ENCODE results near the gene SMURF1.

SMURF1 gene

GRCh38 chr7:99002827-99003212 is 141.1 kb downstream of the SMURF1 start:
- FAIRE-seq: no peak

- FAIRE-seq: no peak
These were observed 141.6 kb downstream of the SMURF1 start for GRCh38 chr7:99002148-99002826.

GRCh38 chr7:99001482-99002147 is 142.3 kb downstream of the SMURF1 start:
- FAIRE-seq: no peak

GRCh38 chr7:99000904-99001465 is 142.9 kb downstream of the SMURF1 start:
- no peak for FAIRE-seq

- no peak for FAIRE-seq
These were observed 143.6 kb downstream of the SMURF1 start for GRCh38 chr7:99000196-99000903.

GRCh38 chr7:98998821-98999725 is 144.8 kb downstream of the SMURF1 start:
- FAIRE-seq: no peak

- FAIRE-seq: no peak
These were observed 146.1 kb downstream of the SMURF1 start for GRCh38 chr7:98997846-98998245.

GRCh38 chr7:98996150-98996552 is 147.8 kb downstream of the SMURF1 start:
- no peak for FAIRE-seq

GRCh38 chr7:98995523-98996149 is 148.3 kb downstream of the SMURF1 start:
- no peak for FAIRE-seq

- no peak for FAIRE-seq
These were observed 148.8 kb downstream of the SMURF1 start for GRCh38 chr7:98995111-98995510.

GRCh38 chr7:98994046-98994944 is 149.6 kb downstream of the SMURF1 start:
- FAIRE-seq: no peak

- no peak for FAIRE-seq
These were observed 150.6 kb downstream of the SMURF1 start for GRCh38 chr7:98993024-98993897.

GRCh38 chr7:98992076-98992475 is 151.8 kb downstream of the SMURF1 start:
- no peak for FAIRE-seq

- FAIRE-seq: no peak
These were observed 152.8 kb downstream of the SMURF1 start for GRCh38 chr7:98991141-98991540.

GRCh38 chr7:98990356-98990755 is 153.6 kb downstream of the SMURF1 start:
- FAIRE-seq: no peak

GRCh38 chr7:98988641-98989040 is 155.3 kb downstream of the SMURF1 start:
- FAIRE-seq: no peak

- no peak for FAIRE-seq
These were observed 158.0 kb downstream of the SMURF1 start for GRCh38 chr7:98985945-98986344.

- FAIRE-seq: no peak
These were observed 158.5 kb downstream of the SMURF1 start for GRCh38 chr7:98985406-98985805.

- no peak for FAIRE-seq
These were observed 159.8 kb downstream of the SMURF1 start for GRCh38 chr7:98984126-98984525.

GRCh38 chr7:98982686-98983085 is 161.2 kb downstream of the SMURF1 start:
- no peak for FAIRE-seq
